Activated CD8-positive, alpha-beta memory T cell treated with anti-CD3 and anti-CD28 coated beads for 4 hours (primary cell): Measurements from ENCODE around the gene SLC39A5.
"Not testable (repeated sequence)": the region's sequence is repeated elsewhere in the genome, so short reads cannot be mapped to it uniquely, and the experiment has no call there.

Source experiments
- DNase-seq, 2 donors: peaks; one replicate each; pipeline ENCODE4 v3.0.0-alpha.2; 2020; ENCODE audit warnings: low read depth in 2 of 2

SLC39A5 gene

DNA sequence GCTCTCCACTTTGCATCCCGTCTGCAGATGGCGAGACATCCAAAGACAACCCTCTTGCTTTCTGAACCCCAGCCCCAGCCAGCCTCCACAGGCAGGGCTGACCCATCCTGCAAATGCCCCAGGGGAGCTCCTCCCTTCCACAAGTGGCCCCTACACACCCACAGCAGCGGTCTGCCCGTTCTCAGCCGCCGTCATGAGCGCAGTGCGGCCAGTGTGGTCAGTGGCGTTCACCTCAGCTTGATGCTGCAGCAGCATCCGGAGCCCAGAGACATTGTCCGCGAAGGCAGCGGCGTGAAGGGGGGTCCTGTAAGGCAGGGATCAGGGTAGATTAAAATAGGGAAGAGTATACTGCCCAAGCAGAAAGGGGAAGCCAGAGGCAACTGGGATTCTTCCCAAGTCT lies 14.6 kb downstream of the SLC39A5 start:
- DNase-seq = no peak

DNA sequence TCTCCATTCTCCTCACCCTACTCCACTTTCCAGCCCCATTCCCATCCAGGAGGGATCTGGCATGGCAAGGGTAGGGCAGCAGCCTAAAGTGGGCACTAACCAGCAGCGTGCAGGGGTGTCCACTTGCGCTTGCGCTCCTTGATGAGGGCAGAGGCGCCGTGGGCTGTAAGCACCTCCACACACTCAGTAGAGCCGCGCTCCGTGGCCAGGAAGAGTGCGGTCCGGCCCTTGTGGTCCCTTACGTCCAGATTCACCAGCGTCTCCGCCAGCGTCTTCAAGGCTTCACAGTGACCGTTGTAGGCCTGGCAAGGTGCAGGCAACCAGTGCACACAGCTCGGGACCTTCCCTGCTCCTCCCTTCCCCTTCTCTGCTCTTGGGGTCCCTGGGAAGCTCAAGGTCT lies 18.1 kb downstream of the SLC39A5 start:
- no peak for DNase-seq

DNA sequence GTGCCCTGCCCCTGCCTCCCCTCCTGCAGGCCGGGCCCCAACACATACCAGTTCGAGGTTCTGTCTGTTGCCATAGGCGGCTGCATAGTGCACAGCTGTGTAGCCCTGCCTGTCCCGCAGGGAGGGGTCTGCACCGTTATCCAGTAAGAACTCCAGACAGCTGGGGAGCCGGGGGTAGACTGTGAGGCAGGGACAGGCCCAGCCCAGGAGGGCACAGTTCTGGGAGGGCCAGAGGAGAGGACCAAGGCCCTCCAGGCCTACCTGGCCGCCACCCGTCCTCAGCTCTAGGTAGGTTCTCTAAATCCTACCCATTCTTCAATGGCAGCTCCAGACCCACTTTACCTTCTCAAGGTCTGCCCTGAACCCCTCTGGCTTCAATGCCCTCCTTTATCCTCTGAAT lies 18.9 kb downstream of the SLC39A5 start:
- DNase-seq = no peak

DNA sequence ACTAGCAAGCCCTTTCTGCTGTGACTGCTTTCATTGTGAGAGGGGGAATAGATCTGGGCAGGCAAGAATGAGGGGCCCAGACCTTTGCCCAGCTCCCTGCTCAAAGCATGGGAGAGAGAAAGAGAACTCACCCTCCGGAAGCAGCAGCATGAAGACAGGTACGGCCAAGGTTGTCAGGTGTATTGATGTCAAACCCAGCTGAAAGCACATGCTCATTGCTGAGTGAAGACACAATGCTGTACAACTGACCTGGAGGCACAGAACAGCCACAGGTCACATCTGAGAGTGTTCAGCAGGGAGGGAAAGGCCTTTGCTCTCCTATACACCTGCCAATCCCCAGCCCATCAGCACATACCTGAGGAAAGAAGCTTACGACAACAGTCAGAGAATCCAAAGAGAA lies 22.8 kb downstream of the SLC39A5 start:
- no peak for DNase-seq

DNA sequence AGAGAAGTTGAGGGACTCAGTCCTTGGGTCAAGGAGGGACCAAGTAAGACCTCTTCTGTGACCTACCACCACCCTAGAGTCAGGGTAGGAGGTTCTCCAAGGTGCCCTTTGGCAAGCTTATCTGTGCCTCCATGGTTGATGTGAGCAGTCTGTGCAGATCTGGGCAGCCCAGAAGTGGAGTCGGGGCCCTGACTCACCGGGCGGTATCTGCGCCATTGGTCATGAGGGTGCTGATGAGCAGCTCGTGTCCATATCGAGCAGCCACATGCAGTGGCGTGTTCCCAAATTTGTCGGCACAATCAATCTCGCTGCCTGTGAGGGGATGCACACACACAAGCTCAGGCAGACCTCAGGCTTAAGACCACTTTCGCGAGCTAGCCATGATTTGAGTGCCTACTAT lies 23.2 kb downstream of the SLC39A5 start:
- DNase-seq = no peak

- DNase-seq = no peak
Observed at GRCh38 chr12:56255671-56256070, 25.8 kb downstream of the SLC39A5 start.

- DNase-seq = no peak
Observed at GRCh38 chr12:56256326-56256960, 26.6 kb downstream of the SLC39A5 start.

GRCh38 chr12:56257071-56257470 lies 27.2 kb downstream of the SLC39A5 start:
- DNase-seq = no peak

- no peak for DNase-seq
Observed at GRCh38 chr12:56257491-56258067, 27.7 kb downstream of the SLC39A5 start.

DNA sequence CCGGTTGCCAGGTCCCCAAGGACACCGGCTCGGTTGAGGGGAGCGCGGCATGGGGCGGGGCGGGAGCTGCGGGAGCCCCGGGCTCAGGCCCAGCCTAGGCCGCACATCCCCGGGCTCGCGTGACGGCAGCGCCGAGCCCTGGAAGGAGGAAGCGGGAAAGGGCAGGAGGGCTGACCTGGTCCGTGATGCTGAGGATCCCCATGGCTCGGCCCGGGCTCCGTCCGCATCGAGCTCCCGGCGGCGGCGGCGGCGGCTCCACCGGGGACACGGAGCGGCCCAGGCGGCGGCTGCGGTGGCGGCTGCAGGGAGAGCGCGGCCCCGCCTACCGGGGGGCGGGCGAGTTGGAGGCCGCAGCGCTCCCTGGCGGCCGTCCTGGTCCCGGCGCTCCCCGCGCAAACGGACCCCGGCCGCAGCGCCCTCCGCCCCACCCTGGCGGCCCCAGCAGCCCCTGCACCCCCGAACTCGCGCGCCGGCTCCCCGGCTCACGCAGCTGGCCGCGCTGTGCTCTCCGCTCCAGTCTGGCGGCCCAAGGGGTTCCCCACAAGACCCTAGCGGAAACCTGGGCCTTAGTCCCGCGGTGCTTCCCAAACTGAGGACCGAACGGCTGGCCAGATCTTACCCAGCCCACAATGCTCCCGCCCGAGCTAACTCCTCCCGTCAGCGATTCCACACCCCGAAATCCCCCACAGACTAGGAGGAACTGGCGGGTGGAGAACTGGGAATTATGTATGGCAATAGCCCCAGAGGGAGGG lies 28.4 kb downstream of the SLC39A5 start, which contains the start of gene ANKRD52:
ANKRD52 (minus strand) TSS at position 317 of the 752 bp plus-strand sequence; CDS start at position 202, 115 bp downstream.
- DNase-seq = peak; percentile 35 to 50

DNA sequence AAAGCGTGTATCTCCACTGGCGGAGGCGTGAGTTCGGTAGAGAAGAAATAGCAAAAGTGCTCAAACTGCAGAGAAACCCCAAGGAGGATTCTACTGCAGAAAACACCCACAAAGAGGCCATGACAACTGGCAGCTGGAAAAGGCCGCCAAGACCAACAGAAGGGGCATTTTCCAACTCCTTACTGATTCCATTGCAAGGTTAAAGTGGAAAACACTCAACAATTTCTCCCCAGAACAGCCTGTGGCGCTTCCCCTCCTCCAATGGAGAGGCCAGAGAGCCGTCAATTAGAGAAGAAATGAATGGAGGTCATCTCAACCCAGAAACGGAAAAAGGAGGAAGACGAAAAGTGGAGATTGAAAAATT lies 29.0 kb downstream of the SLC39A5 start:
- no peak for DNase-seq

GRCh38 chr12:56260380-56260779 lies 30.5 kb downstream of the SLC39A5 start:
- no peak for DNase-seq

- no peak for DNase-seq
Observed at GRCh38 chr12:56260921-56261320, 31.1 kb downstream of the SLC39A5 start.

GRCh38 chr12:56261503-56262232 lies 31.8 kb downstream of the SLC39A5 start:
- DNase-seq = no peak

- DNase-seq = not testable (repeated sequence)
Observed at GRCh38 chr12:56262955-56263354, 33.1 kb downstream of the SLC39A5 start.

GRCh38 chr12:56266068-56266692 lies 36.3 kb downstream of the SLC39A5 start:
- DNase-seq = not testable (repeated sequence)

DNA sequence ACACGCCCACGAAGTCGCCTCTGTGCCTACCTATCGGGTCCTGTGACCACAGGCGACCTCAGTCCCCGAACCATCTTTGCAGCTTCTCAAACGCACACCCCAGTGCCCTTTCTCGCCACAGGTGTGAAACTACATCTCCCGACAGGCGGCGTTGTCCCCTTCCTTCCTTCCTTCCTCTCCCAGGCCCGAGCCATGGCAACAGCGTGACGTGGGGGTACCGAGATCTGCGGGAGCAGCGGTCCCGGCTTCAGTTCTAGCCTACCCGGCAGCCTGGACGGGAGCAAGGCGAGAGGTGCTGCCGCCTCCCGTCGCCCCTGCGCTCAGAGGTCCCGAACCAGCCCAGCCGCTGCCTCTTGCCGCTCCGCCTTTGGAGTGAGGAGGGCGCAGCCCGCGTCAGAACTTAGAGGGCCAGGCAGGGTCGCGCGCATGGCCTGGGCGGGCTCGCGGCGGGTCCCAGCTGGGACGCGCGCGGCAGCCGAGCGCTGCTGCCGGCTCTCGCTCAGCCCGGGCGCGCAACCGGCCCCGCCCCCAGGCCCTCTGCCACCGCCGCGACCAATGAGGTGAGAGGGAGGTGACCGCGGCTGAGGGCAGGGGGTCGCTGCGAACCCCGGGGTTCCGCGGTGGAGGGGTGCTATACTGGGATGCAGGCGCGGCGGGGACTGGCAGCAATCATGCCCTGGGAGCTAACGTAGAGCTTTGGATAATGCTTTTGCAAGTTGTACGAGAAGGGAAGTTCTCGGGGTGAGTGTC lies 37.0 kb downstream of the SLC39A5 start, which contains the start of gene COQ10A:
COQ10A (plus strand) TSS at position 250 of the 750 bp plus-strand sequence; CDS start at position 427, 177 bp downstream.
- DNase-seq = peak; percentile 75 to 81

GRCh38 chr12:56267443-56268071 lies 37.7 kb downstream of the SLC39A5 start:
- no peak for DNase-seq

DNA sequence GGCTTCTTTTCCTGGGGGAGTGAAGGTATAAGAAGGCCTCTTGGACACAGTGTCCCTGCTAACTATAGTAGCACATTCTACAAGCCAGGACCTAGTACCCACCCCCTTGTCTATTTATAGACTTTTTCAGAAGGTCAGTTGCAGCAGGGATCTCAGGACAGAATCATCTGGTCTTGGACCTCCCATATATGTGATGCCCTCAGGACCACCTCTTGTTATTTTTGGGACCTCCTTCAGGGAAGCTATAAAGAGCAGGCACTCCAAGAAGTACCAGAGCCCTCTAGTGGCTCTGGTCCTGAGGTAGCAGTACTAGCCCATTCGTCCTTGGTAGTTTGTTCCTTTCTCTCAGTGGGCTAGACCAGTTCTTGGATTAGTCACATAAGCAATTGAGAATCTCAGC lies 41.2 kb downstream of the SLC39A5 start:
- no peak for DNase-seq

- not testable (repeated sequence) for DNase-seq
Observed at GRCh38 chr12:56272468-56272867, 42.6 kb downstream of the SLC39A5 start.
